Brain microvascular endothelial cell (primary cell): Measurements from ENCODE around the gene NPEPL1.
A peak's percentile ranks its signal among the peaks of the same experiment; 100 is the strongest.
"Not testable (repeated sequence)": the region's sequence is repeated elsewhere in the genome, so short reads cannot be mapped to it uniquely, and the experiment has no call there.

Experiments used
- DNase-seq: peaks from one replicate; pipeline ENCODE4 v3.0.0-alpha.2; 2020
- H3K27ac ChIP-seq: fragments of 250-450 bp; sonication (Bioruptor Pico); 2 replicates; pipeline ENCODE4 v1.5.1; 2020; ENCODE audit warnings: mild to moderate bottlenecking, moderate library complexity
- H3K27me3 ChIP-seq: fragments of 250-450 bp; sonication (Bioruptor Pico); replicated peaks from 2 replicates; pipeline ENCODE4 v1.5.1; 2020; ENCODE audit warnings: mild to moderate bottlenecking
- H3K36me3 ChIP-seq: fragments of 250-450 bp; sonication (Bioruptor Pico); replicated peaks from 2 replicates; pipeline ENCODE4 v1.5.1; 2020; ENCODE audit warnings: mild to moderate bottlenecking
- H3K4me3 ChIP-seq: 2 replicates; pipeline ENCODE4 v1.5.1; 2011; ENCODE audit warnings: low read depth, mild to moderate bottlenecking, control low read depth, low read length, moderate library complexity
- CTCF ChIP-seq: IDR thresholded peaks from 2 replicates; pipeline ENCODE4 v1.5.1; 2011; ENCODE audit warnings: low read depth, mild to moderate bottlenecking, moderate library complexity, low read length, control low read depth, inconsistent platforms; ENCODE audit errors: missing control alignments
- in situ Hi-C: cut with HindIII; loops from 2 replicates; pipeline ENCODE4 v1.10.0; 2017; ENCODE audit warnings: low sequenced_read_pairs, low pct_ligation_motif_present

NPEPL1 gene, protein sequence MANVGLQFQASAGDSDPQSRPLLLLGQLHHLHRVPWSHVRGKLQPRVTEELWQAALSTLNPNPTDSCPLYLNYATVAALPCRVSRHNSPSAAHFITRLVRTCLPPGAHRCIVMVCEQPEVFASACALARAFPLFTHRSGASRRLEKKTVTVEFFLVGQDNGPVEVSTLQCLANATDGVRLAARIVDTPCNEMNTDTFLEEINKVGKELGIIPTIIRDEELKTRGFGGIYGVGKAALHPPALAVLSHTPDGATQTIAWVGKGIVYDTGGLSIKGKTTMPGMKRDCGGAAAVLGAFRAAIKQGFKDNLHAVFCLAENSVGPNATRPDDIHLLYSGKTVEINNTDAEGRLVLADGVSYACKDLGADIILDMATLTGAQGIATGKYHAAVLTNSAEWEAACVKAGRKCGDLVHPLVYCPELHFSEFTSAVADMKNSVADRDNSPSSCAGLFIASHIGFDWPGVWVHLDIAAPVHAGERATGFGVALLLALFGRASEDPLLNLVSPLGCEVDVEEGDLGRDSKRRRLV

GRCh38 chr20:58692579-58693225, at the start of gene NPEPL1:
Gene NPEPL1 (plus strand): TSS chr20:58692800. CDS start chr20:58692901, 101 bp downstream.
- DNase-seq: no peak
- peaks cover 7% of the 10 kb centered on the region for H3K36me3 ChIP-seq
- H3K4me3 ChIP-seq: peak within 1 kb of the TSS; percentile 54
- in situ Hi-C loops: no loop called here
- peak within 1 kb of the TSS; percentile 69 for H3K27ac ChIP-seq
- peak; percentile 28 for TF ChIP-seq CTCF
- no peaks in the 10 kb centered on the region for H3K27me3 ChIP-seq

- H3K36me3 ChIP-seq, DNase-seq, H3K4me3 ChIP-seq, H3K27ac ChIP-seq, in situ Hi-C loops, H3K27me3 ChIP-seq: not testable (repeated sequence)
These were observed 49.7 kb upstream of the NPEPL1 start for GRCh38 chr20:58642896-58643295.

DNA sequence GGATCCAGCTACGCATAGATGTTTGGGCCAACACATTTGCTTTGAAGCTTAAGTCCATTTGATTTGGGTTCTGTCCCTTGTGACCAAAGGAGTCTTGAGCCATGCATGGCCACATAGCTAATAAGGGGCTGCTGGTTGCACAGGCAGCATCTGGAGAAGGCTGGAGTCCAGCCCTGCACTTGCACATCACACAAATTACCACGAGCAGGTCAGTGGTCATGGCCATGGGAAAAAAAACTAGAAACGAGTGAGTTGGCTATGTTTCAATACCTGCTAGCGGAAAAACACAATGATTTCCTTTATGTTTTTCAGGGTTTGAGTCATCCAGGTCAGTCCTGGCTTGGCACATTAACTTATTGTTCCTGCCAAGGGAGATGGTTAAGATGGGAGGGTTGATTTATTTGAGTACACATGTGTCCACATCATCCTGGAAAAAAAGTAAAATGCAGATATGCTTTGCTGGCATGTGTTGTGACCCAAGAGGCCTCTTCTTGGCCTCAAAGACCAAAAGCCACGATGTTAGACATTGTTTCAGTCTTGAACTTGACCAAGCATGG, 47.1 kb upstream of the NPEPL1 start:
- no peak for DNase-seq
- no peaks in the 10 kb centered on the region for H3K27me3 ChIP-seq
- no peak overlapping the region for H3K4me3 ChIP-seq
- no peak overlapping the region for H3K27ac ChIP-seq
- no peaks in the 10 kb centered on the region for H3K36me3 ChIP-seq
- TF ChIP-seq CTCF: no peak
- in situ Hi-C loops: no loop called here

DNA sequence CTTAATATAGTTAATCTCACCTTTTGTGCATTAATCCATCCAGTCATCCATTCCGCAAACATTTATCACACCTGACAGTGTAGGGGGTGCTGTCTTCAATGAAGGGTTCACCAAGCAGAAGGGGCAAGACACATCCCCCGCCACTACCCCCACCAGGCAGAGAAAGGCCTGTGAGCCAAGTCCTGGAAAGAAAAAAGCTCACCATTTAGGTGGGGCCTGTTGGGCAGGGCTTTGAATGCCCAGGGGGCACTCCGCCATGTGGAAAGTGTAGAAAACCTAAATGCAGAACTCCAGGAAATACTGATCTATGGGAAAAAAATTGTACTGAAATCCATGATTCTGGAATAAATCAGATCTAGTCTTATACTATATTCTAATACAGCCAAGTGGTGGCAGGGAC, 46.3 kb upstream of the NPEPL1 start:
- H3K27me3 ChIP-seq: no peaks in the 10 kb centered on the region
- no peaks in the 10 kb centered on the region for H3K36me3 ChIP-seq
- in situ Hi-C loops: no loop called here
- no peak overlapping the region for H3K27ac ChIP-seq
- no peak overlapping the region for H3K4me3 ChIP-seq
- TF ChIP-seq CTCF: no peak
- no peak for DNase-seq

GRCh38 chr20:58646703-58647102, 45.9 kb upstream of the NPEPL1 start:
- DNase-seq: no peak
- no peak overlapping the region for H3K27ac ChIP-seq
- in situ Hi-C loops: no loop called here
- TF ChIP-seq CTCF: no peak
- no peak overlapping the region for H3K4me3 ChIP-seq
- no peaks in the 10 kb centered on the region for H3K27me3 ChIP-seq
- no peaks in the 10 kb centered on the region for H3K36me3 ChIP-seq

- Histone ChIP-seq H3K27me3 (no peaks in the 10 kb centered on the region), H3K27ac (no peak overlapping the region)
- in situ Hi-C loops: no loop called here
These were observed 45.3 kb upstream of the NPEPL1 start for GRCh38 chr20:58647162-58647795.

More at GRCh38 chr20:58647162-58647795, 45.3 kb upstream of the NPEPL1 start:
- no peaks in the 10 kb centered on the region for H3K36me3 ChIP-seq
- TF ChIP-seq CTCF: no peak
- no peak for DNase-seq
- no peak overlapping the region for H3K4me3 ChIP-seq
